Measurements from ENCODE around the gene WDR7.

GRCh38 chr18:56649996-56650395 is 1.2 kb upstream of the WDR7 start:
- TF ChIP-seq CTCF (IDR thresholded peaks at IDR 0.05) (no peak), POLR2A (IDR thresholded peaks at IDR 0.05) (no peak)
